Heart left ventricle (tissue), 13 donors: ENCODE measurements around the gene RAB11FIP5.

ENCODE experiments used
- POLR2A ChIP-seq, 2 donors: fragments of 450-650 bp; IDR thresholded peaks; one replicate each; pipeline ENCODE4 v1.6.1; 2017; ENCODE audit warnings: antibody characterized with exemption in 2 of 2, mild to moderate bottlenecking in 2 of 2, moderate library complexity in 2 of 2
- TF ChIP-seq, protein P1 (sequence below), 12 donors: fragments of 200-600 bp; sonication (generic) in 4 of 12; IDR thresholded peaks; one replicate each; pipeline versions ENCODE4 v1.5.0 to v1.8.0; 2018 to 2022; ENCODE audit warnings: antibody characterized with exemption in 12 of 12, mild to moderate bottlenecking in 5 of 12
- donor health status: ischemic (EF 13 %, LVEDD 7.1; RV severe dilation, severe dysfunction).
- donor health status: DM: no; HTN: yes; CAD: no.
- donor health status: DM: no; HTN: no; CAD: no.
- donor health status: ischemic (EF 25% LVEDD 6.9; RV normal size, moderate dysfunction).
- donor health status: ischemic (EF 25% LVEDD 5.7; RV mildly dilated, moderate dysfunction).
- donor health status: ischemic (EF 35%, LVEDD 5.7; RV mildly dilated, moderate dysfunction).
- donor health status: nonischemic (EF 11% LVEDD 7.7; RV severe dilation, severe dysfunction).
- donor health status: DM: yes; HTN: yes; CAD: no.
- donor health status: PGD.
- donor health status: ischemic (EF 29% LVEDD 5.4; RV normal size, mild dysfunction).
- donor health status: nonischemic (EF 23%, LVEDD 6.1; RV moderate dilation, normal function).

DNA sequence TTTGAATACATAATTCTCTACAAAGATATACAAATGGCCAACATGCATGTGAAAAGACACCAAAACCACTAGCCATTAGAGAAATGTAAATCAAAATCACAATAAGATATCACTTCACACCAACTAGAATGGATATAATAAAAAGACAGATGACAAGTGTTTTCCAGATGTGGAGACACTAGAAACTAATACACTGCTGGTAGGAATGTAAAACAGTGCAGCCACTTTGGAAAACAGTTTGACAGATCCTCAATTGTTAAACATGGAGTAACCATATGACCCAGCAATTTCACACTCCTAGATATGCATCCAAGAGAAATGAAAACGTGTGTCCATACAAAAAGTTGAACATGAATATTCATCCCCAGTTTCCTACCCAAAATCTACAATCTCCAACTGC lies 9.8 kb upstream of the RAB11FIP5 start:
- TF ChIP-seq, protein P1, sequence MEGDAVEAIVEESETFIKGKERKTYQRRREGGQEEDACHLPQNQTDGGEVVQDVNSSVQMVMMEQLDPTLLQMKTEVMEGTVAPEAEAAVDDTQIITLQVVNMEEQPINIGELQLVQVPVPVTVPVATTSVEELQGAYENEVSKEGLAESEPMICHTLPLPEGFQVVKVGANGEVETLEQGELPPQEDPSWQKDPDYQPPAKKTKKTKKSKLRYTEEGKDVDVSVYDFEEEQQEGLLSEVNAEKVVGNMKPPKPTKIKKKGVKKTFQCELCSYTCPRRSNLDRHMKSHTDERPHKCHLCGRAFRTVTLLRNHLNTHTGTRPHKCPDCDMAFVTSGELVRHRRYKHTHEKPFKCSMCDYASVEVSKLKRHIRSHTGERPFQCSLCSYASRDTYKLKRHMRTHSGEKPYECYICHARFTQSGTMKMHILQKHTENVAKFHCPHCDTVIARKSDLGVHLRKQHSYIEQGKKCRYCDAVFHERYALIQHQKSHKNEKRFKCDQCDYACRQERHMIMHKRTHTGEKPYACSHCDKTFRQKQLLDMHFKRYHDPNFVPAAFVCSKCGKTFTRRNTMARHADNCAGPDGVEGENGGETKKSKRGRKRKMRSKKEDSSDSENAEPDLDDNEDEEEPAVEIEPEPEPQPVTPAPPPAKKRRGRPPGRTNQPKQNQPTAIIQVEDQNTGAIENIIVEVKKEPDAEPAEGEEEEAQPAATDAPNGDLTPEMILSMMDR (IDR thresholded peaks at IDR 0.05) = no peak
- TF ChIP-seq POLR2A (IDR thresholded peaks at IDR 0.05) = no peak
